BJ (cell line): ENCODE data around the gene EFCAB14. TPM values are rescaled to one million over a fixed set of nuclear protein-coding genes. Genes with fewer than 3 reads are reported as not detected.
A peak's percentile ranks its signal among the peaks of the same experiment; 100 is the strongest.
"Not testable (repeated sequence)": the region's sequence is repeated elsewhere in the genome, so short reads cannot be mapped to it uniquely, and the experiment has no call there.

ENCODE experiments used
- CTCF ChIA-PET: fragments of 350-600 bp; formaldehyde crosslinking; extraction: SDS; loops from one replicate; lab custom pipeline; 2021; ENCODE audit warnings: antibody characterized with exemption, inconsistent platforms; lab: Yijun Ruan, JAX
- POLR2A ChIA-PET: fragments of 300-600 bp; sonication (Branson Sonifier 250); formaldehyde crosslinking; extraction: SDS; loops from one replicate; lab custom pipeline; 2021; ENCODE audit warnings: antibody characterized with exemption; lab: Charles Lee
- DNase-seq: peaks from one replicate; pipeline ENCODE4 v3.0.0-alpha.2; 2011; ENCODE audit warnings: low read depth
- H3K27me3 ChIP-seq: 2 replicates; pipeline ENCODE4 v1.6.0; 2011; ENCODE audit warnings: low read length; ENCODE audit not compliant: control insufficient read depth, insufficient read depth
- H3K36me3 ChIP-seq: 2 replicates; pipeline ENCODE4 v1.5.1; 2011; ENCODE audit warnings: low read length; ENCODE audit not compliant: control insufficient read depth, insufficient read depth
- H3K4me3 ChIP-seq: 2 replicates; pipeline ENCODE4 v1.5.1; 2011; ENCODE audit warnings: low read depth, mild to moderate bottlenecking, control low read depth, low read length
- polyA plus RNA-seq: library from polyadenylated mRNA; depleted of rRNA; stranded (reverse); fragments of >200 nt; gene quantifications from 2 replicates; pipeline ENCODE4 v1.2.3, GENCODE V29; 2011
- TF ChIP-seq, protein P1 (sequence below): IDR thresholded peaks from 2 replicates; pipeline ENCODE4 v1.5.1; 2011; ENCODE audit warnings: low read depth, mild to moderate bottlenecking, control low read depth, inconsistent platforms, low read length, moderate library complexity; ENCODE audit not compliant: insufficient read depth

The EFCAB14 gene
- polyA plus RNA-seq, 1 experiment: 30.4 TPM

DNA sequence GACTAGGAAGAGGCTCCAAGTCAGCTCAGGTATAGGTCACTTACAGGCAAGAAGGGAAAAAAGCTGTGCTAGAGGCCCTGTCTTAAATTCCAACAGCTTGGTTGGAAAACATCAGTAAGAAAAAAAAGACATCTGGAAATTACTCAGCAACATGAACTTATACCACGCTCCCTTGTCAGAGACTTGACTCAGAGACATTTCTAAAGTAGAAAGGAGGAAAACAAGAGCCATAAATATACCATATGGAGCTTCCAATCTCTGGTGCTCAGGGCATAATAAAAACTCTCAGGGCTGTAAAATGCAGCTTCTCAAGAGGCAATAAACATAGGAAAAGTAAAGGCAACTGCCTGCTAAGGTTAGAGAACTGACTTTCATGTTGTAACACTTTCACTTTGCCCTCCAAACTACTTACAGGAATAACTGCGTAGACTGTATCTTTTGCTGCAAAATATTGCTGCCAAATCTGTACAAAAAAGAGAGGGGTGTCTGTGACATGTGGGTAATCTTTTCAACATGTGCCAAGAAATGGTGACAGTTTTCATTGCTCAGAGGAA lies 65.4 kb downstream of the EFCAB14 start:
- TF ChIP-seq, protein P1, sequence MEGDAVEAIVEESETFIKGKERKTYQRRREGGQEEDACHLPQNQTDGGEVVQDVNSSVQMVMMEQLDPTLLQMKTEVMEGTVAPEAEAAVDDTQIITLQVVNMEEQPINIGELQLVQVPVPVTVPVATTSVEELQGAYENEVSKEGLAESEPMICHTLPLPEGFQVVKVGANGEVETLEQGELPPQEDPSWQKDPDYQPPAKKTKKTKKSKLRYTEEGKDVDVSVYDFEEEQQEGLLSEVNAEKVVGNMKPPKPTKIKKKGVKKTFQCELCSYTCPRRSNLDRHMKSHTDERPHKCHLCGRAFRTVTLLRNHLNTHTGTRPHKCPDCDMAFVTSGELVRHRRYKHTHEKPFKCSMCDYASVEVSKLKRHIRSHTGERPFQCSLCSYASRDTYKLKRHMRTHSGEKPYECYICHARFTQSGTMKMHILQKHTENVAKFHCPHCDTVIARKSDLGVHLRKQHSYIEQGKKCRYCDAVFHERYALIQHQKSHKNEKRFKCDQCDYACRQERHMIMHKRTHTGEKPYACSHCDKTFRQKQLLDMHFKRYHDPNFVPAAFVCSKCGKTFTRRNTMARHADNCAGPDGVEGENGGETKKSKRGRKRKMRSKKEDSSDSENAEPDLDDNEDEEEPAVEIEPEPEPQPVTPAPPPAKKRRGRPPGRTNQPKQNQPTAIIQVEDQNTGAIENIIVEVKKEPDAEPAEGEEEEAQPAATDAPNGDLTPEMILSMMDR: no peak
- peaks cover 2% of the 10 kb centered on the region for H3K36me3 ChIP-seq
- peak overlapping the region; percentile 17; the same call in 1 of the 2 replicates for H3K4me3 ChIP-seq
- ChIA-PET POLR2A (interaction anchor here (1.0 kb wide), 1 partner anchor 10 kb away, joined by 5 read pairs; no protein-coding TSS in a partner anchor), CTCF (interaction anchor here (0.7 to 1.4 kb wide), 3 partner anchors 10 to 72 kb away, joined by 3 to 4 read pairs (median 3); no protein-coding TSS in a partner anchor)
- DNase-seq: peak; percentile 70
- no peaks in the 10 kb centered on the region for H3K27me3 ChIP-seq

DNA sequence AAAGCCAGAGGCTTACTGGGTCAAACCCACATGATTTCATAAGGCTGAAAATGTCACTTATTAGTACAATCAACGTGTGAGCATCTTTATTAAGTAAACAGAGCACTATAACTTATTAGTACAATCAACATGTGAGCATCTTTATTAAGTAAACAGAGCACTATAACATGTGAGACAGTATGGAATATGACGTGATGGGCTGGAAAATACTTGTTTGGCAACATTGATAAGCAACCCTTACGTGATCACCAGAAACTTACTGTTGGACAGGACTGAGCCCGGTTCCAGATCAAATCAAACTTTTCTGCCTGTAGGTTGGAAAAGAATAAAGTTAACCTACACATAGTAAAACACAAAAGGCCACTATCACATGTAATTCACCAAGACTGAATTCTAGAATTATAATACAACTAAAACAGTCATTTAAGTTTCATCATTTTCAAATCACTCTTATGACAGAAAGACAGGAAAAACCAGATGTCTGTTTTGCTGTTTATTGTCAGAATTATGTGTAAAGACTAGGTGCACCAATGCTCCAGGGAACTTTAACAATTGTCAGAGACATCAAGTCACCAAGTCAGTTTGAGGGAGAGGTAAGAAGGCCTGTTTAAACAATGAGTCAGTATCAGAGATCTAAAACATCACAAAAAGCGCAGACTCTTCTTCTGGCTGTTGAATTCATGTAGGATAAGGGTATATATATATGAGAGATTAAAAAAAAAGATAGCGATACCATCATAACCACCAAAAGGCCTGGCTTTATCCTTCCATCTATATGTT lies 66.4 kb downstream of the EFCAB14 start:
- no peak for DNase-seq
- H3K27me3 ChIP-seq: no peaks in the 10 kb centered on the region
- no peak overlapping the region for H3K4me3 ChIP-seq
- H3K36me3 ChIP-seq: peaks cover 2% of the 10 kb centered on the region
- CTCF ChIA-PET: interaction anchor here (1.4 kb wide), 2 partner anchors 14 to 73 kb away, joined by 3 to 4 read pairs; no protein-coding TSS in a partner anchor
- TF ChIP-seq, protein P1: no peak
- POLR2A ChIA-PET: interaction anchor here (1.0 kb wide), 1 partner anchor 9 kb away, joined by 5 read pairs; no protein-coding TSS in a partner anchor

DNA sequence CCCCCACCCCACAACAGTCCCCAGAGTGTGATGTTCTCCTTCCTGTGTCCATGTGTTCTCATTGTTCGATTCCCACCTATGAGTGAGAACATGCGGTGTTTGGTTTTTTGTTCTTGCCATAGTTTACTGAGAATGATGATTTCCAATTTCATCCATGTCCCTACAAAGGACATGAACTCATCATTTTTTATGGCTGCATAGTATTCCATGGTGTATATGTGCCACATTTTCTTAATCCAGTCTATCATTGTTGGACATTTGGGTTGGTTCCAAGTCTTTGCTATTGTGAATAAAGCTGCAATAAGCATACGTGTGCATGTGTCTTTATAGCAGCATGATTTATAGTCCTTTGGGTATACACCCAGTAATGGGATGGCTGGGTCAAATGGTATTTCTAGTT lies 67.8 kb downstream of the EFCAB14 start:
- POLR2A ChIA-PET, H3K4me3 ChIP-seq, H3K27me3 ChIP-seq, DNase-seq, H3K36me3 ChIP-seq: not testable (repeated sequence)
- CTCF ChIA-PET: interaction anchor here (1.0 kb wide), 1 partner anchor 47 kb away, joined by 3 read pairs; the partner anchor contains the start of gene MKNK1

DNA sequence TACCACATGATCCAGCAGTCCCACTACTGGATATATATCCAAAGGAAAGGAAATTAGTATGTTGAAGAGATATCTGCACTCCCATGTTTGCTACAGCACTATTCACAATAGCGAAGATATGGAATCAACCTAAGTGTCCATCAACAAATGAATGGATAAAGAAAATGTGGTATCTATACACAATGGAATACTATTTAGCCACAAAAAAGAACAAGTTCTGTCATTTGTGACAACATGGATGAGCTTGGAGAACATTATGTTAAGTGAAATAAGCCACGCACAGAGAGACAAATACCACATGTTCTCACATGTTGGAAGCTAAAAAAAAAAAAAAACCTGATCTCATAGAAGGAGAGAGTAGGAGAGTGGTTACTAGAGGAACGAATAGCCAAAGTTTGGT lies 68.4 kb downstream of the EFCAB14 start:
- CTCF ChIA-PET: interaction anchor here (1.0 kb wide), 1 partner anchor 47 kb away, joined by 3 read pairs; the partner anchor contains the start of gene MKNK1
- TF ChIP-seq, protein P1: no peak
- POLR2A ChIA-PET: no interaction called here

DNA sequence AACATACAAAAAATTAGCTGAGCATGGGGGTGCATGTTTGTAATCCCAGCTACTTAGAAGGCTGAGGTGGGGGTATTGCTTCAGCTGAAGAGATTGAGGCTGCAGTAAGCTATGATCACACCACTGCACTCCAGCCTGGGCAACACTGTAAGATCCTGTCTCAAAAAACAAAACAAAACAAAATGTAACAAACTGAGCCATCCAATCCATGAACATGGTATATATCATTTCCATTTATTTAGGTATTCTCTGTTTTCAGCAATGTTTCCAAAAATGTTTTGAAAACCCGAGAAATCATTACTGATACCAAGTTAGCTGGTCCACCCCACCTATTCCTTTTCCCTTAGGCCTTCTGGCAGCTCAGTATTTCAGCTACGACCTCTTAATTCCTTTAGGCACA lies 69.2 kb downstream of the EFCAB14 start:
- peaks cover 2% of the 10 kb centered on the region; the same call in 1 of the 2 replicates for H3K36me3 ChIP-seq
- POLR2A ChIA-PET: no interaction called here
- DNase-seq: no peak
- CTCF ChIA-PET: interaction anchor here (1.0 kb wide), 1 partner anchor 67 kb away, joined by 3 read pairs; no protein-coding TSS in a partner anchor
- TF ChIP-seq, protein P1: no peak
- no peak overlapping the region for H3K4me3 ChIP-seq
- no peaks in the 10 kb centered on the region for H3K27me3 ChIP-seq

More for the DNA sequence above, 68.4 kb downstream of the EFCAB14 start:
- DNase-seq: no peak
- Histone ChIP-seq H3K4me3 (no peak overlapping the region), H3K36me3 (peaks cover 2% of the 10 kb centered on the region; the same call in 1 of the 2 replicates), H3K27me3 (no peaks in the 10 kb centered on the region)
